Osteoblast (primary cell): ENCODE results near the gene ZC3H7A. TPM values are rescaled to one million over a fixed set of nuclear protein-coding genes. Genes with fewer than 3 reads are reported as not detected.

ENCODE experiments used
- DNase-seq: peaks from one replicate; pipeline ENCODE4 v3.0.0; 2011; ENCODE audit warnings: low spot score, mixed read lengths; ENCODE audit not compliant: insufficient read length; ENCODE audit errors: missing footprints
- H2AFZ ChIP-seq: 2 replicates; pipeline ENCODE4 v1.6.0; 2011; ENCODE audit warnings: mild to moderate bottlenecking, low read length
- H3K27ac ChIP-seq: 2 replicates; pipeline ENCODE4 v1.5.1; 2011; ENCODE audit warnings: mild to moderate bottlenecking, low read depth, low read length, moderate library complexity
- H3K27me3 ChIP-seq: 2 replicates; pipeline ENCODE4 v1.6.0; 2012; ENCODE audit warnings: mild to moderate bottlenecking, control low read depth, inconsistent platforms, low read length, moderate library complexity; ENCODE audit not compliant: insufficient read depth
- H3K36me3 ChIP-seq: 2 replicates; pipeline ENCODE4 v1.5.1; 2011; ENCODE audit warnings: mild to moderate bottlenecking, low read length, control low read depth, moderate library complexity; ENCODE audit not compliant: insufficient read depth
- H3K4me1 ChIP-seq: 2 replicates; pipeline ENCODE4 v1.5.1; 2011; ENCODE audit warnings: mild to moderate bottlenecking, low read length, control low read depth, moderate library complexity; ENCODE audit not compliant: insufficient read depth
- H3K4me2 ChIP-seq: 2 replicates; pipeline ENCODE4 v1.6.0; 2011; ENCODE audit warnings: mild to moderate bottlenecking, low read length; ENCODE audit not compliant: insufficient read depth
- H3K4me3 ChIP-seq: fragments of 200-600 bp; sonication (generic); 3 replicates; pipeline ENCODE4 v1.5.1; 2012; ENCODE audit warnings: mild to moderate bottlenecking, low read length, inconsistent platforms; ENCODE audit not compliant: insufficient read depth
- H3K79me2 ChIP-seq: 2 replicates; pipeline ENCODE4 v1.6.0; 2012; ENCODE audit warnings: mild to moderate bottlenecking, low read length, control low read depth, inconsistent platforms; ENCODE audit not compliant: insufficient read depth
- H3K9me3 ChIP-seq: 2 replicates; pipeline ENCODE4 v1.5.1; 2011; ENCODE audit warnings: low read depth, low read length, control low read depth
- H4K20me1 ChIP-seq: 2 replicates; pipeline ENCODE4 v1.6.0; 2012; ENCODE audit warnings: mild to moderate bottlenecking, low read length, control low read depth; ENCODE audit not compliant: insufficient read depth
- total RNA-seq: library from RNA; depleted of rRNA; stranded (reverse); fragments of >200 nt; gene quantifications from 2 replicates; pipeline ENCODE4 v1.2.3, GENCODE V29; 2012
- TF ChIP-seq, protein P1 (sequence below): IDR thresholded peaks from 2 replicates; pipeline ENCODE4 v1.5.1; 2011; ENCODE audit warnings: mild to moderate bottlenecking, low read depth, low read length, moderate library complexity; ENCODE audit errors: extremely low read depth

The ZC3H7A gene
- total RNA-seq, 1 donor, result 39.8 TPM

DNA sequence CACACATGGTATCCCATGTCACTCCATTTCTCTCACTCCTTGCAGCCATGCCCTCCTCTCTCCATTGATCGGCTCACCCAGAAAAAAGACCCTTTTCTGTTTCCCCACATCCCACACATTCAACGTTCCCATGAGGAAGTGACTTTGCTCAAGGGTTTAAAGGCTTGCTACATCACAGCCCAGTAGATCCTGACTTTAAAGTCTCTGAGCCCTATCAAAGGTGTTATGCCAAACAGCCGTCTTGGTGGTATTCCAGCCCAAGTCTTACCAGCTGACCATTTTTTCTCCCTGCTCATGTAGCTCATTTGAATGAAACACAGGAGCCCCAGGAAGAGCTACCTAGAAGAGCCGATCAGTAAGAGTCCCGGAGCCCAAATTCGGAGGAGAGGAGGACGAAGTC, 47.0 kb downstream of the ZC3H7A start:
- Histone ChIP-seq H3K4me2 (no peak overlapping the region), H3K27ac (no peak overlapping the region), H3K4me1 (no peaks in the 10 kb centered on the region), H3K4me3 (no peak overlapping the region), H3K9me3 (no peaks in the 10 kb centered on the region), H3K79me2 (no peaks in the 10 kb centered on the region), H3K27me3 (no peaks in the 10 kb centered on the region), H3K36me3 (peaks cover 53% of the 10 kb centered on the region), H2AFZ (no peak overlapping the region), H4K20me1 (peaks cover 3% of the 10 kb centered on the region)
- no peak for DNase-seq
- TF ChIP-seq, protein P1, sequence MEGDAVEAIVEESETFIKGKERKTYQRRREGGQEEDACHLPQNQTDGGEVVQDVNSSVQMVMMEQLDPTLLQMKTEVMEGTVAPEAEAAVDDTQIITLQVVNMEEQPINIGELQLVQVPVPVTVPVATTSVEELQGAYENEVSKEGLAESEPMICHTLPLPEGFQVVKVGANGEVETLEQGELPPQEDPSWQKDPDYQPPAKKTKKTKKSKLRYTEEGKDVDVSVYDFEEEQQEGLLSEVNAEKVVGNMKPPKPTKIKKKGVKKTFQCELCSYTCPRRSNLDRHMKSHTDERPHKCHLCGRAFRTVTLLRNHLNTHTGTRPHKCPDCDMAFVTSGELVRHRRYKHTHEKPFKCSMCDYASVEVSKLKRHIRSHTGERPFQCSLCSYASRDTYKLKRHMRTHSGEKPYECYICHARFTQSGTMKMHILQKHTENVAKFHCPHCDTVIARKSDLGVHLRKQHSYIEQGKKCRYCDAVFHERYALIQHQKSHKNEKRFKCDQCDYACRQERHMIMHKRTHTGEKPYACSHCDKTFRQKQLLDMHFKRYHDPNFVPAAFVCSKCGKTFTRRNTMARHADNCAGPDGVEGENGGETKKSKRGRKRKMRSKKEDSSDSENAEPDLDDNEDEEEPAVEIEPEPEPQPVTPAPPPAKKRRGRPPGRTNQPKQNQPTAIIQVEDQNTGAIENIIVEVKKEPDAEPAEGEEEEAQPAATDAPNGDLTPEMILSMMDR, result no peak

DNA sequence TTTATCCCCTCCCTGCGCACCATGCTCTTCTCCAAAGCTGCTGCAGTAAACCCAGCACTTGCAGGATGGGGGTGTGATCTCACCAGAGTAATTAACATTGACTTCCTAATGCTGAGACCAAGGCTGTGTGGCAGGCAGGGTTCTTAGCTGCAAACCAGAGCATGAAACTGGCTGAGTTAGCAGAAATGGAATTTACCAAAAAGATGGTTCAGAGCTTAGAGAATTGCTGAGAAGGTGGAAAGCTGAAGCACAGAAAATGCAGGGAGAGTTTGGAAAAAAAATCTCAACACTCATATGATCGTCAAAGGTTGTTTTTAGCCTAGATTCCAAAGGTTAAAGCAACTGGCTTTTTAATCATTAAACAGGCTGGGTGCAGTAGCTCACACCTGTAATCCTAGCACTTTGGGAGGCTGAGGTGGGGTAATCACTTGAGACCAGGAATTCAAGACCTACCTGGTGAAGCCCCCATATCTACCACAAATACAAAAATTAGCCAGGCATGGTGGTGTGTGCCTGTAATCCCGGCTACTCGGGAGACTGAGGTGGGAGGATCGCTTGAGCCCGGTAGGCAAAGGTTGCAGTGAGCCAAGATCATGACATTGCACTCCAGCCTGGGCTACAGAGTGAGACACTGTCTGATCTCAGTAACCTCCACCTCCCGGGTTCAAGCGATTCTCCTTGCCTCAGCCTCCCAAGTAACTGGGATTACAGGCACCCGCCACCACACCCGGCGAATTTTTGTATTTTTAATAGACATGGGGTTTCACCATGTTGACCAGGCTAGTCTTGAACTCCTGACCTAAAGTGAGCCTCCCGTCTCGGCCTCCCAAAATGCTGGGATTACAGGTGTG, 48.4 kb downstream of the ZC3H7A start:
- no peaks in the 10 kb centered on the region for H3K9me3 ChIP-seq
- H2AFZ ChIP-seq, result no peak overlapping the region
- H4K20me1 ChIP-seq, result peaks cover 3% of the 10 kb centered on the region
- H3K36me3 ChIP-seq, result peaks cover 51% of the 10 kb centered on the region
- H3K4me3 ChIP-seq, result no peak overlapping the region
- TF ChIP-seq, protein P1, result no peak
- H3K27ac ChIP-seq, result no peak overlapping the region
- H3K27me3 ChIP-seq, result no peaks in the 10 kb centered on the region
- no peak for DNase-seq
- peaks cover under 1% of the 10 kb centered on the region for H3K4me1 ChIP-seq
- no peak overlapping the region for H3K4me2 ChIP-seq
- H3K79me2 ChIP-seq, result no peaks in the 10 kb centered on the region

DNA sequence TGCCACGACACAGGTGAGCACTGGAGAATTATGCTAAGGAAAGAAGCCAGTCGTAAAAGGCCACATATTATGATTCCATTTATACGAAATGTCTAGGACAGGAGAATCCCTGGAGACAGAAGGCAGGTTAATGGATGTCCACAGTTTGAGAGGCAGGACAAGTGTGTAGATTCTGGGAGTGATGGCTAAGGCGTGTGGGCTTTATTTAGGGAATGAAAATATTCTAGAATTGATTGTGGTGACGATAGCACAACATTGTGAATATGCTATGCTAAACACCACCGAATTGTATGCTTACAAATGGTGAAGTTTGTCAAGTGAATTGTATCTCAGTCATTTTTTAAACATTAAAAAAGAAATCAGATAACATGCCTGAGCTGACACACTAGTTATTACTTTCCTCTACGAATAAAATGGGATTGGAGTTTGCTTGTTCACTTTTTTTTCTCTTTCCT, 49.1 kb downstream of the ZC3H7A start:
- Histone ChIP-seq H3K27me3 (no peaks in the 10 kb centered on the region), H3K9me3 (no peaks in the 10 kb centered on the region), H3K4me1 (peaks cover 7% of the 10 kb centered on the region), H3K4me3 (no peak overlapping the region), H3K27ac (no peak overlapping the region), H4K20me1 (peaks cover 3% of the 10 kb centered on the region), H3K4me2 (no peak overlapping the region), H3K36me3 (peaks cover 44% of the 10 kb centered on the region), H3K79me2 (no peaks in the 10 kb centered on the region), H2AFZ (no peak overlapping the region)
- TF ChIP-seq, protein P1, result no peak
- DNase-seq, result no peak

GRCh38 chr16:11744075-11744470, 53.0 kb downstream of the ZC3H7A start:
- peaks cover 33% of the 10 kb centered on the region for H3K79me2 ChIP-seq
- H3K36me3 ChIP-seq, result peaks cover 17% of the 10 kb centered on the region
- DNase-seq, result no peak
- H3K27ac ChIP-seq, result no peak overlapping the region
- no peak overlapping the region for H3K4me2 ChIP-seq
- no peak overlapping the region for H2AFZ ChIP-seq
- H4K20me1 ChIP-seq, result peaks cover 23% of the 10 kb centered on the region
- H3K9me3 ChIP-seq, result no peaks in the 10 kb centered on the region
- no peak overlapping the region for H3K4me3 ChIP-seq
- TF ChIP-seq, protein P1, result no peak
- H3K27me3 ChIP-seq, result no peaks in the 10 kb centered on the region
- peaks cover 20% of the 10 kb centered on the region for H3K4me1 ChIP-seq
